Stimulated activated naive CD8-positive, alpha-beta T cell treated with anti-CD3 and anti-CD28 coated beads, Interleukin-15, amount 100 ng/mL, for 72 hours (primary cell): ENCODE measurements around the gene TUBB2B.
"Not testable (repeated sequence)": the region's sequence is repeated elsewhere in the genome, so short reads cannot be mapped to it uniquely, and the experiment has no call there.

Experiments
- ATAC-seq: fragments of 150-1000 bp; cut with Tn5 transposase; 2 replicates; pipeline ENCODE4 v1.10.0; 2021; ENCODE audit warnings: mild to moderate bottlenecking, moderate library complexity
- DNase-seq, 2 donors: peaks; one replicate each; pipeline ENCODE4 v3.0.0; 2021 to 2022
- H3K27ac Mint-ChIP-seq, 2 donors: one replicate each; pipeline ENCODE4 v1.8.0; 2022; ENCODE audit warnings: mild to moderate bottlenecking in 2 of 2, mixed read lengths in 2 of 2, moderate library complexity in 2 of 2
- H3K27me3 Mint-ChIP-seq: one replicate; pipeline ENCODE4 v1.8.0; 2022; ENCODE audit warnings: mixed read lengths
- H3K4me1 Mint-ChIP-seq: one replicate; pipeline ENCODE4 v1.8.0; 2022; ENCODE audit warnings: mild to moderate bottlenecking, mixed read lengths
- H3K4me3 Mint-ChIP-seq, 2 donors: one replicate each; pipeline ENCODE4 v1.8.0; 2022; ENCODE audit warnings: mild to moderate bottlenecking in 2 of 2, mixed read lengths in 2 of 2, moderate library complexity in 1 of 2
- H3K9me3 Mint-ChIP-seq, 2 donors: one replicate each; pipeline ENCODE4 v1.8.0; 2022; ENCODE audit warnings: mixed read lengths in 2 of 2

The TUBB2B gene

GRCh38 chr6:3195695-3196497, 31.6 kb downstream of the TUBB2B start:
- ATAC-seq (peak; percentile 53), DNase-seq (no peak)
- H3K4me1 Mint-ChIP-seq: no peaks in the 10 kb centered on the region

GRCh38 chr6:3195420-3195694, 32.1 kb downstream of the TUBB2B start:
- no peak for ATAC-seq
- no peak overlapping the region for H3K4me3 Mint-ChIP-seq
- no peak overlapping the region for H3K27ac Mint-ChIP-seq
- H3K27me3 Mint-ChIP-seq: peaks cover 8% of the 10 kb centered on the region
- H3K9me3 Mint-ChIP-seq: peaks cover 0 to 4% of the 10 kb centered on the region in 2 donors
- DNase-seq: no peak
- no peaks in the 10 kb centered on the region for H3K4me1 Mint-ChIP-seq

More at GRCh38 chr6:3195695-3196497, 31.6 kb downstream of the TUBB2B start:
- Mint-ChIP-seq H3K27me3 (peaks cover 8% of the 10 kb centered on the region), H3K27ac (no peak overlapping the region), H3K4me3 (no peak overlapping the region), H3K9me3 (peaks cover 0 to 6% of the 10 kb centered on the region in 2 donors)

GRCh38 chr6:3194535-3195419, 32.7 kb downstream of the TUBB2B start:
- Mint-ChIP-seq H3K27me3 (peaks cover 9% of the 10 kb centered on the region), H3K4me1 (no peaks in the 10 kb centered on the region), H3K27ac (no peak overlapping the region), H3K9me3 (no peaks in the 10 kb centered on the region), H3K4me3 (no peak overlapping the region)
- DNase-seq (peak in 1 of 2 donors; percentile 50), ATAC-seq (peak; percentile 93)

GRCh38 chr6:3193102-3193849, 34.2 kb downstream of the TUBB2B start:
- Mint-ChIP-seq H3K4me3 (no peak overlapping the region), H3K9me3 (no peaks in the 10 kb centered on the region), H3K27me3 (peaks cover 9% of the 10 kb centered on the region), H3K4me1 (no peaks in the 10 kb centered on the region), H3K27ac (no peak overlapping the region)
- DNase-seq (no peak), ATAC-seq (no peak)

- Mint-ChIP-seq H3K4me3 (no peak overlapping the region), H3K4me1 (no peaks in the 10 kb centered on the region), H3K27me3 (peaks cover 16% of the 10 kb centered on the region), H3K9me3 (no peaks in the 10 kb centered on the region), H3K27ac (no peak overlapping the region)
- DNase-seq: no peak
- ATAC-seq: no peak
Observed at GRCh38 chr6:3190779-3191178, 36.7 kb downstream of the TUBB2B start.

GRCh38 chr6:3190056-3190455, 37.4 kb downstream of the TUBB2B start:
- no peak overlapping the region for H3K27ac Mint-ChIP-seq
- H3K4me3 Mint-ChIP-seq: no peak overlapping the region
- DNase-seq (no peak), ATAC-seq (no peak)
- H3K4me1 Mint-ChIP-seq: no peaks in the 10 kb centered on the region
- peaks cover 23% of the 10 kb centered on the region for H3K27me3 Mint-ChIP-seq
- no peaks in the 10 kb centered on the region for H3K9me3 Mint-ChIP-seq

- not testable (repeated sequence) for H3K27ac Mint-ChIP-seq
- H3K27me3 Mint-ChIP-seq: peaks cover 32% of the 10 kb centered on the region
Observed at GRCh38 chr6:3189192-3189591, 38.3 kb downstream of the TUBB2B start.

GRCh38 chr6:3188262-3188661, 39.2 kb downstream of the TUBB2B start:
- H3K27ac Mint-ChIP-seq: no peak overlapping the region
- H3K4me1 Mint-ChIP-seq: no peaks in the 10 kb centered on the region
- no peak for ATAC-seq
- no peaks in the 10 kb centered on the region for H3K9me3 Mint-ChIP-seq
- H3K27me3 Mint-ChIP-seq: peaks cover 40% of the 10 kb centered on the region
- no peak overlapping the region for H3K4me3 Mint-ChIP-seq
- no peak for DNase-seq

More at GRCh38 chr6:3189192-3189591, 38.3 kb downstream of the TUBB2B start:
- not testable (repeated sequence) for H3K9me3 Mint-ChIP-seq, DNase-seq, ATAC-seq, H3K4me1 Mint-ChIP-seq, H3K4me3 Mint-ChIP-seq

- Mint-ChIP-seq H3K27me3 (peaks cover 40% of the 10 kb centered on the region), H3K9me3 (no peaks in the 10 kb centered on the region), H3K4me1 (no peaks in the 10 kb centered on the region), H3K27ac (no peak overlapping the region), H3K4me3 (no peak overlapping the region)
- ATAC-seq (no peak), DNase-seq (no peak)
Observed at GRCh38 chr6:3186974-3187382, 40.5 kb downstream of the TUBB2B start.

GRCh38 chr6:3183066-3183465, 44.4 kb downstream of the TUBB2B start:
- no peaks in the 10 kb centered on the region for H3K9me3 Mint-ChIP-seq
- peaks cover 5% of the 10 kb centered on the region for H3K4me1 Mint-ChIP-seq
- ATAC-seq: no peak
- H3K27me3 Mint-ChIP-seq: peaks cover 45% of the 10 kb centered on the region
- no peak overlapping the region for H3K27ac Mint-ChIP-seq
- no peak for DNase-seq
- H3K4me3 Mint-ChIP-seq: no peak overlapping the region

GRCh38 chr6:3181105-3181504, 46.3 kb downstream of the TUBB2B start:
- peaks cover 10% of the 10 kb centered on the region for H3K4me1 Mint-ChIP-seq
- H3K9me3 Mint-ChIP-seq: no peaks in the 10 kb centered on the region
- peaks cover 40% of the 10 kb centered on the region for H3K27me3 Mint-ChIP-seq
- H3K4me3 Mint-ChIP-seq: no peak overlapping the region
- DNase-seq (no peak), ATAC-seq (no peak)
- H3K27ac Mint-ChIP-seq: no peak overlapping the region

- DNase-seq, H3K27ac Mint-ChIP-seq, H3K9me3 Mint-ChIP-seq: not testable (repeated sequence)
- ATAC-seq: peak; percentile 50
- peaks cover 10% of the 10 kb centered on the region for H3K4me1 Mint-ChIP-seq
- peaks cover 30% of the 10 kb centered on the region for H3K27me3 Mint-ChIP-seq
- peak overlapping the region; percentile 26 to 75 for H3K4me3 Mint-ChIP-seq
Observed at GRCh38 chr6:3179945-3180344, 47.5 kb downstream of the TUBB2B start.

- not testable (repeated sequence) for H3K4me3 Mint-ChIP-seq, H3K27ac Mint-ChIP-seq, ATAC-seq, DNase-seq, H3K9me3 Mint-ChIP-seq
- Mint-ChIP-seq H3K4me1 (peaks cover 10% of the 10 kb centered on the region), H3K27me3 (peaks cover 17% of the 10 kb centered on the region)
Observed at GRCh38 chr6:3178666-3179065, 48.8 kb downstream of the TUBB2B start.

GRCh38 chr6:3176562-3177355, 50.7 kb downstream of the TUBB2B start:
- no peak overlapping the region for H3K4me3 Mint-ChIP-seq
- H3K27ac Mint-ChIP-seq: no peak overlapping the region
- ATAC-seq (peak; percentile 87), DNase-seq (peak in 1 of 2 donors; percentile 26)
- H3K4me1 Mint-ChIP-seq: peaks cover 10% of the 10 kb centered on the region
- no peaks in the 10 kb centered on the region for H3K9me3 Mint-ChIP-seq
- H3K27me3 Mint-ChIP-seq: peaks cover 14% of the 10 kb centered on the region
